ENCODE results near the gene POTEC.
"Not testable (repeated sequence)": the region's sequence is repeated elsewhere in the genome, so short reads cannot be mapped to it uniquely, and the experiment has no call there.

The POTEC gene

DNA sequence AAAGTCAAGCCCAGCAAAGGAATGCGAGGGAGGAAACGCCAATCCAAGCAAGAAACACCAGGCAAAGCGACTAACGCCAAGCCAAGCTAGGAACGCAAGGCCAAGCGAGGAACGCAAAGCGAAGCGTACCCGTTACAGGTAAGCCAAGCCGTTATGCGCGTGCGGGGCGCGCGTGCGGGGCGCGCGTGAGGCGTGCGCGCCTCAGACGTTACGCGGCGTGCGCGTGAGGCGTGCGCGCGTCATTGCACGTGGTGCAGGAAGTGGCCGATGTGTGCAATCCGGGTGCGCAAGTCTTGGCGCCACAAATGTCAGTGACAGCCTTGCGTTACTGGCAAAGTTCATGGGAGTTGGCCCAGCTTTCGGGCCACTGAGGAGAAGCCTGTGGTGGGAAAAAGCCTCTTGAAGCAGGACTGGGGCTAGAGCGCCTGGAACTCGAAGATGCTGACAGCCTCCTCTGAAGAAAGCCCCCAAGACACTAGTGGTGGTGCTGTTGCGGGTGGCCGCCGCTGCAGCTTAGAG is at the start of gene POTEC:
POTEC (minus strand) TSS at position 155 of the 519 bp plus-strand sequence. CDS start 454 bp downstream, outside the sequence.
- DNase-seq: not testable (repeated sequence)

DNA sequence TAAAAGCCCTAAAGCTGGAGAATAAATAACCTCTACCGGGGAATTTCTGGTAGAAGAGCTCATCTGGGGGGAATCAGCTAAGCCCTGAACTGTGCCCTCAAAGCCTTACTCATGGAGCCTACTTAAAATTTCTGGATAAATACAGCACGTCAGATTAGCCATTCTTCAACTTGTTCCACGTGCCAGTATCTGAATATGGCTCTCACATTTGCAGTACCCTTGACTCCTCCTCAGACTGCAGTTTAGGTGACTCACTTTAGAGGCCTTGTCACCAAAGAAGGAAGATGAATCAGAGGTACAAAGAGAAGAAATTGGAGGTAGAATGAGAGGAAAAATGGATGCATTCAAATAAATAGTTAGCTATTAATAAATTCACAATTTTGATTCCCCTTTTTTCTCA is 34.6 kb upstream of the POTEC start:
- DNase-seq: no peak

DNA sequence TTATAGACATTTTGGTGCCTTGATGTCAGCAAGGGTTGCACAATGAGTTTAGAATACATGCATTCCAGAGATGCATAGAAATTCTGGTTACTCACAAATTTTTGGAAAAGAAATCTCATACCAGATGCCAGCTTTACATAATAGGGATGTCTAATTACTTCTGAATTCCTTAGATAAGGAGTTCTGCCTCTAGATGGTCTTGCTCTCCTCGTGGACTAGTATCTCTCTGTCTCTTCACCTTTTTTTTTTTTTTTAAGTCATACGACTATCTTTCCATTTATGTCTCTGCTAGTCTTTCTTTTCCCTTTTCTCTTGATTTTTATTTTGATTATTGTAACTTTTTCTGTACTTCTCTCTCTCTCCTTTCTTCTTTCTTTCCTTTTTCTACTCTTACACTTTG is 16.1 kb upstream of the POTEC start:
- not testable (repeated sequence) for DNase-seq

DNA sequence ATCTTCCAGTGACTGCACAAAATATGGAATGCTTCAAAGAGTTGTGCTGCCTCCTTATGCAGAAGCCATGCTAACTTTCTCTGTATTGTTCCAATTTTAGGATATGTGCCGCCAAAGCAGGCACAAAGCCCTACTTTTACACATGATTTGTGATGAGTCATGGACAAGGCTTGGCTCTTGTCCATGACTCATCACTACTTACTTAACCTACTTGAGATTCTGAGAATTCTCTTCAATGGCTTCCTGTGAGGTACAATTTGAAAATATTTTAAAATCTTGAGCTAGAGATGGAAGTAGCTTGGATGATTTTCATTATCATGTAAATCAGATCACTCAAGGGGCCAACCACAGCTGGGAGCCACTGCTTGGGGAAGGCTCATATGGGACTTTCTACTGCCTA is 11.7 kb downstream of the POTEC start:
- DNase-seq: not testable (repeated sequence)

DNA sequence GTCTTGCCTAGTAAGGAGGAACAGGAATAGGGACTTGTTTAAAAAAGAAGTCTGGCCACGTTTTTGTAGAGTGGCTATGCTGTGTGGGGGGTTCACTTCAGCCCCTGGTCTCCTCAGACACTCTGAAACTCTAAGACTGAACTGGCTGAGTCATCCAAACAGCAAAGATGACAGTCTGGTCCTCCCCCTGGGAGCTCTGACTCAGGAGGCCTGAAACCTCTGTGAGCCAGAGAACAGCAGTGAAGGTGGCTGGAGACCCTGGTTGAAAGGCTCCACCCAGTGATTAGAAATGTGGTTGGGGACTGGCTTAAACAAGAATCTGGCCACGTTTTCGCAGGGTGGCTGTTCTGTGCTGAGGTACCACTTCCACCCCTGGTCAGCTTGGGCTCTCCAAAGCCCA is 32.7 kb downstream of the POTEC start:
- DNase-seq: not testable (repeated sequence)

DNA sequence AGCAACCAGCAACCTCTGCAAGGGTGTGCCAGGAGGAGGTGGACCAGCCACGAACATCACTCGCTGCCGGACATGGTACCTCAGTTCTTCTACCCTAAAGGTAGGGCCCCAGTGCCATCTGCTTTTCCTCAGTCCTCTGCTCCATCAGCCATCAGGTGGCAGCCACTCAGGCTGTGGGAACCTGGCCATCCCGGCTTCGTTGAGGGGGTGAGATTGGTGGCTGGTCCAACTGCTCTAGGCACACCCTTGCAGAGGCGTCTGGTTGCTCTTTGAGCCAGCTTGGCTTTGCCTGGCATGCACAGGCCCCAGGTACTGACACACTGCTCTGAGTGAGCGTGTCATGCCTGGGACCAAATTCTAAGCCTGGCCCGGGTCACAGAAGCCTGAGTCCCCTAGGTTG is 39.7 kb downstream of the POTEC start:
- not testable (repeated sequence) for DNase-seq

DNA sequence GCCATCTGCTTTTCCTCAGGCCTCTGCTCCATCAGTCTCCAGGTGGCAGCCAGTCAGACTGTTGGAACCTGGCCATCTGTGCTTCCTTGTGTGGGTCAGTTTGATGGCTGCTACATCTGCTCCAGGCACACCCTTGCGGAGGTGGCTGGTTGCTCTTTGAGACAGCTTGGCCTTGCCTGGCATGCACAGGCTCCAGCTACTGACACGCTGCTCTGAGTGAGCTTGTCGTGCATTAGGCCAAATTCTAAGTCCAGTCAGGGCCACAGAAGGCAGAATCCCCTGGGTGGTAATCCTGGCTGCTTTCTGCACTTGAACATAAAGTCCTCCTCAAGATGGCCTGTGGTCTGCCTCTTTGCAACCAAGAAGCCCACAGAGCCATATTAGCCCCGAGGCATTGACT is 41.5 kb downstream of the POTEC start:
- DNase-seq: not testable (repeated sequence)

DNA sequence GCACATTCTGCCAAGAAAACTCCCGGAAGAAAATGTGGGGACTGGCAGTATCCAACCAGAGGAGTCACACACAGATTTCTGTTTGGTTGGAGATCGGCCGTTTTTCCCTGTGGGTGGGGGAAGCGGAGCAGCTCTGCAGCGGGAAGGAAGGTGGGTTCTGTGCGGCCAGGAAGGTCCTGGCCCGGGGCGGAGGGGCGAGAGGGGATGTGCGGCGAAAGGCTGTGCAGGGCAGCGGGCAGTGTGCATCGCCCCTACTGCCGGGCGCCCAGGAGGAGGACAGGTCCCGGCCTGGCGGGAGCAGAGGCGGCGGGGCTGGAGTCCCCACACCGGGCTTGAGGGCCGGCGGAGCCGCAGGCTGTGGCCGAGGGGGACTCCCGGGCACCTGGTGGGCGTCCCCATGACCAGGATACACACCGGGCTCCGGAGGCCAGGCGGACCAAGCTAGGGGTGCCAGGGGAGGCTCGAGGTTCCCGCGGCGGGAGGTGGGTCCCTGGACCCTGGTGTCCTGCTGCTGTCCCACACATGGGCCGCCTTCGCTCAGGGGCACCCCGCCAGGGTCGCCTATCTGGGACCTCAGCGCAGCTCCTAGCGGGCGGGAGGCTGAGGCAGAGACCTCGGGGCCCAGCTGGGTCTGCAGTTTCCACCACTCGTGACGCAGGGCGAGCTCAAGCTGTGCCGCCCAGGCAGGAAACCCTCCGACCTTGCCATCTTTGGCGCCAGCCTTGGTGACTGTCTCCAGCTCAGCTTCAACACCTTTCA is 54.0 kb downstream of the POTEC start:
- not testable (repeated sequence) for DNase-seq

DNA sequence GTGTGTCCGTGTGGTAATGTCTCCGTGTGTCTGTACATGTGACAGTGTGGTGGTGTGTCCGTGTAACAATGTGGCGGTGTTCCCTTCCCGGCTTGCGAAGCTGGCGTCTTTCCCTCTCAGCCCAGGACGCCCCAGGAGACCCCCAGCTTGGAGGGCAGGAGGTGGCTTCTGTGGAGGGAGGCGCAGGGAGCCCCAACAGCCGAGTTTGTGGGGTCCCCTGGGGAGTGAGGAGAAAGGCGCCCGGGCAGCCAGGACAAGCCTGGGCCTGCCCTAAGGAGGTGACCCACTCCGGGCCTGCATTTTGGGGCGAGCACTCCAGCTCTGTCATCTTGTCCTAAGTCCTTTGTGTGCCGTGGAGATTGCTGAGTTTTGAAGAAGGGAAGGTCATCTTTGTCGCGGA is 54.6 kb downstream of the POTEC start:
- DNase-seq: not testable (repeated sequence)

DNA sequence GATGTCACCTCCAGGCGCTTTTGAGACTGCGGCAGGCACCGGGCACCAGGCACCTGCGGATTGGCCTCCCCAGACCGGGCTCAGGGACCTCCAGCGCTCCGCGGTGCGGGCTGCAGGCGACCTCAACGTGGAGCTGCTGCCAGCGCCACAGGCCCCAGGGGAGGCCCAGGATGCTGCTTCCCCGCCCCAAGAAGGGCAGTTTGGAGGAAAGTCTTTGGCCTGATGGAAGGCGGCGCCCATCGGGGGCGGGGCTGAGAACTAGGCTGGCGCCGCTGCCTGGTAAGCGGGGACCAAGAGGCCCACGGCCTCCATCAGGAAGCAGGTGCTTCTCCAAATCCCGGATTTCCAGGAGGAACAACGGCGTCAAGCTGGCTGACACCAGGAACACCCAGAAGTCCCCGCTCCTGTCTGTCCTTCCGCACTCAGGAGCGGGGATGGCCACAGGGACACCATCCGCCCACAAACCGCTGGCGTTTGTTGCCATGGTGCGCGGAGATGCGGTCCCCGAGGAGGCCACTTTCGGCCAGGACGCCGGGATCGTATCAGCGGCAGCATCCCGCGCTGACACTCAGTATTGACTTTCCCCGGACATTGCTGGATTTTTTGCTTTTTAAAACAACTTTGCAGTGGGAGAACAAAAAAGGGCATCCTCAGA is 56.3 kb downstream of the POTEC start:
- DNase-seq: not testable (repeated sequence)

DNA sequence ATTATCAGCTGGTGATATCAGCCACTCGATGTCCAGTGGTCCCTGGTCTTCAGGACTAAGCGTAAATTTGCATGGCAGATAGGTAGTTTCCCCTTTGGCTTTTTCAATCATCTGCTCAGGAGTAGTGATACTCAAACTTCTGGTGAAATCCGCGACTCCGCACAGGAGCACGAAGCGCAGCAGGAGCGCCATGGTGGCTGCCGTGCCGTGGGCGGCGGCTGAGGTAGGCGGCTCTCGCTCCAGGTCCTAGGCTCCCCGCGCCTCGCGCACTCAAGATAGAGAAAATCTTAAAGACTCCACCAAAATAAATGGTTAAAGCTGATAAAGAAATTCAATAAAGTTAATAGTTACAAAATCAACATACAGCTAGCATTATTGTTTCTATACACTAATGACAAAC is 64.3 kb downstream of the POTEC start:
- not testable (repeated sequence) for DNase-seq

DNA sequence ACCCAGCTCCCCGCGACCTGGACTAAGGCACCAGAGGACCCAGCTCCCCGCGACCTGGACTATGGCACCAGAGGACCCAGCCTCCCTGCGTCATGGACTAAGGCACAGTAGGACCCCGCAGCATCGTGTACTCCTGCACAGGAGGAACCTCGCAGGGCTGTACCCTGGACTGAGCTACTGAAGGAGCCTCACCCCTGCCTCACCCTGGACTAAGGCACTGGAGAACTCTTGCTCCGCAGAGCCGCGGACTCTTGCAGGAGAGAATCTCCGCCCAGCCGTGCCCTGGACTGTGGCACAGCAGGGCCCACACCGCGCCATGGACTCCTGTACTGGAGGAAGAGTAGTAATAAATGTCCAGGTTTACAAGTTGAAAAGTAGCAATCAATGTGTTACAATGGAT is 67.9 kb downstream of the POTEC start:
- DNase-seq: not testable (repeated sequence)

DNA sequence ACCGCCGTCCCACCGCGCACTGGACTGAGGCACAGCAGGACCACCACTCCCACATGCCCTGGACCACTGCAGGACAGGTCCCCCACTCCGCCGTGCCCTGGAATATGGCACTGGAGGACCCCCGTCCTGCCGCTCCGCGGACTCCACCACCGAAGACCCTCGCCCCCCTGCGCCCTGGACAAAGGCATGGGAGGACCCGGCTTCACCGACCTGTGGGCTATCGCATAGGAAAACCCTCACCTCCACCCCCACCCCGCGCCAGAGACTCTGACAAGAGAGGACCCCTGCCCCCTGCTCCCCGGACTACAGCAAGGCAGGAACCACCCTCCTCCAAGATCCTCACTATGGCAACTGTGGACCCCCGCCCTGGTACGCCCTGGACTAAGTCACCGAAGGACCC is 68.6 kb downstream of the POTEC start:
- not testable (repeated sequence) for DNase-seq

DNA sequence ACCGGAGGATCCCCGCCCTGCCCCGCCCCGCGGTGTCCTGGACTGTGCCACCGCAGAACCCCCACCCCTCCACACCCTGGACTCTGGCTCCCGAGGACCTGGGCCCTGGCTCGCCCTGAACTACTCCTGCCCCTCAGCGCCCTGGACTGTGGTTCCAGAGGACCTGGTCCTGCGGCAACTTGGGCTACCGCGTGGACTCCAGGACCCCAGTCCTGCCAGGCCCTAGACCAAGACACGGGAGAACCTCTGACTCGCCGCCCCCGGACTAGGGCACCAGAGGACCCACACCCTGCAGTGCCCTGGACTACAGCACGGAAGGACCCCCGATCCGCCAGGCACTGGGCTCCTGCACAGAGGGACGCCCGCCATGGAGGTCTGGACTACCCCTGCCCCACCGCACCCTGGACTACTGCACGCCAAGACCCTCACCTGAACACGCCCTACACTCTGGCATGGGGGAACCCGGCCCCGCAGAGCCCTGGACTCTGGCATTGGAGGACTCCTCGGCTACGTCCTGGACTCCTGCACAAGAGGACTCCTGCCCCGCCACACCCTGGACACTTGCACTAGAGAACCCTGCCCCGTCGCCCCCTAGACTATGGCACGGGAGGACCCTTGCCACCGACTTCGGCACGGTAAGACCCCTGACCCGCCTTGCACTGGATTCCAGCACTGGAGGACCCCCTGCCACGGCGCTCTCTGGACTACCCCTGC is 69.2 kb downstream of the POTEC start:
- not testable (repeated sequence) for DNase-seq

DNA sequence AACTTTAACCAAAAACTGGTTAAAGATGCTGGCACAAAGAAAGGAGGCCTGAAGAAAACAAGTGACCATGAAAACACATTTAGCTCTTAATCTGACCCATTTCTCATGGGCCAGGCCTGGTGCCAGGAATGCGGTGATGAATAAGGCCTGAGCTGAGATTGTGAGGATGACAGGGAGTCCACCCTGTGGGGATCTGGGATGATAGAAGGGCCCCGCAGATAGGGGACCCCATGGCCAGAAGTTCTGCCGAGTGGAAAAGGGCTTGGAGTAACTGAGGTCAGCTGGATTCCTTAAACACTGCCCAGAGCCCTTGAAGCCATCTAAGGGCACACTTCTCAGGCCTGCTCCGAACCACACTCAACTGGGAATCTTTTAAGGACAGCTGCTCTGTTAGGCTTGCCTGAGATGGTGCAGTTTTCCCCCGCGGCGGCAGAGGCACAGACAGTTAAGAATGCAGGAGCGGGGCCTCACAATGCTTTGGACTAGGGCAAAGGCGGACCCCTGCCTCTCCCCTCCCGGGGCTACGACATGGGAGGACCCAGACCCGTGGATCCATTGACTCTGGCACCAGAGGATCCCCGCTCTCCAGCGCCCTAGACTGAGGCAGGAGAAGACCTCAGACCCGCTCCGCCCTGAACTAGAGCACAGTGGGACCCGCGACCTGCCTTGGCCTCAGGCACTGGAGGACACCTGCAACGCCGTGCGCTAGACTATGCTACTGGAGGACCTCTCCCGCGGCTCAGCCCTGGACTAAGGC is 70.0 kb downstream of the POTEC start:
- DNase-seq: not testable (repeated sequence)

DNA sequence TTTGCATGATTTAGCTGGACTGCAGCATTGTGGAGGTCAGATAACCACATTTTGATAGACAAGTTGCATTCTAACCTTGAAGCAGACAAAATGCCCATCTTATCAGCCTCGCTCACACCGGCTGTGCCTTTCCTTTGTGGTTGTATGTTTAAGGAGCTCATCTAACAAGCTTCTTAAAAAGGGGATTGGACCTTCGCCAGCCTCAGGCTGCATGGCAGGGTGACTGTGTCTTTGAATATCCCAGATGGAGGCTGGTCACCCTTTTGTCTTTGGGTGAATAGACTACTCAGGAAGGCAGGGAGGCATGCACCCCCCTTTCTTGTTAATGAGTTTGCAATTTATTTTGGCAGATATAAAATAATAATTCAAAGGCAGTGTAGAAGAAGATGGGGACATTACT is 72.1 kb downstream of the POTEC start:
- not testable (repeated sequence) for DNase-seq

DNA sequence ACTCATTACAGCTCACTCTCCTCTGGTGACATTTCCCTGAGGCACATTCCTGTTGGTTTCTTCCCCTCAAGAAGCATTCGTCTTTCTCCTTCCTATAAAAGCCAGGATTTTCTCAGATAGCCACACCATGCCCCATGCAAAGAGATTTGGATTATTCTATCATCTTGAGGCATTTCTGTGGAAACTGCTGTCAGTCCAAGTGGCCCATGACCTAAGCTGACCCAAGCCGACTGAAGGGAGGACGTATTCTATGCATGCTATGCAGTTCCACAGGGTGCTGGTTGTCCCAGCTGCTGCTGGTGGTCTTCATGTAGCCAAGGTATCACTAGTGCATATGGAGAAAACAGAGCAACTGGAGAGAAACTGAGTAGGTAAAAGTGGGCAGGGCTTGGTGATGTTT is 73.0 kb downstream of the POTEC start:
- not testable (repeated sequence) for DNase-seq

DNA sequence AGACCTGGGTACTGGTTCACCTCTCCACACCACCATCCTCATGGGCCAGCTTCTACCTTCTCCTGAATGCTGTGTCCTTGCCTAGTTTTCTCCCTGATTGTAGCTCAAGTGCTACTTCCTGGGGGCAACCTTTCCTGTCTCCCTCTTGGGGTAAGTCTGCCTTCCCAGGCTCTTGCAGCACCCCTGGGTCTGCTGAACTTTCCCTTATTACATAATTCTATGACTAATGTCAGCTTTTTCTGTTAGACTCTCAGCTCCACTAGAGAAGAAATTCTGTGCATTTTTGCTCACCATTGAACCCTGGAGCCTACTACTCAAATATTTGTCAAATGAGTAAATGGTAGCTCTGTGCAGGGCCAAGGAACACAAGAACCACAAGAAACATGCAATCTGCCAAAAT is 73.4 kb downstream of the POTEC start:
- not testable (repeated sequence) for DNase-seq

DNA sequence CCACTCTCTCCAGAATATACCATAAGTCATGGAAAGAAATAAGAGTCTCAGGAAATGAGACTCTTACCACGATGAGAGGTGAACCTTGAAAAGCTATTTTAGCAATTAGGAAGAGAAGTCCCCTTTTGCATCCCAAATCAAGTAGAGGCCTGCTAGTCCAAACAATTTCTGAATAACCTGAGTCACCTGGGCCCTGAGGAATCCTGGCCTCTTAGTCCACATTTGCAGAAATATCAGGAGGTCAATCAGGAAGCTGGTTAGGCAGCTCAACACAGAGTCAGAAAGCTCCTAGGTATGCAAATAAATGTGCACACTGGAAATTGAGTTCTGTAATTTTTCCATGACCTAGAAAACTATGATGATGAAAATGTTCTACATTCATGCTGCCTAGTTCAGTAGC is 77.4 kb downstream of the POTEC start:
- not testable (repeated sequence) for DNase-seq

Measured in NCI-H526 (cell line).